ENCODE measurements around the gene ABCF2.
A peak's percentile ranks its signal among the peaks of the same experiment; 100 is the strongest.

ABCF2 gene

GRCh38 chr7:151192002-151192539 lies 34.9 kb downstream of the ABCF2 start:
- no peak for FAIRE-seq

GRCh38 chr7:151191544-151191943 lies 35.5 kb downstream of the ABCF2 start:
- no peak for FAIRE-seq

DNA sequence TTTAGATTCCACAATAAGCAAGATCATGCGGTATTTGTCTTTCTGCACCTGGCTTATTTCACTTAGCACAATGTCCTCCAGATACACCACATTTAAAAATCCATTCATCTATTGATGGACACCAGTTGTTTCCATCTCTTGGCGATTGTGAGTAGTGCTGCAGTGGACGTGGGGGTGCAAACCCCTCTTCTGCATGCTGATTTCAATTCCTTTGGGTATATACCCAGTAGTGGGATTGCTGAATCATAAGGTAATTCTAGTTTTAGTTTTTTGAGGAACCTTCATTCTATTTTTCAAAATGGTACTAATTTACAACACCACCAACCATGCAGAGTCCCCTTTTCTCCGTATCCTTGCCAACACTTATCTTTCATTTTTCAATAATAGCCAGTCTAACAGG lies 38.0 kb downstream of the ABCF2 start:
- FAIRE-seq: no peak

DNA sequence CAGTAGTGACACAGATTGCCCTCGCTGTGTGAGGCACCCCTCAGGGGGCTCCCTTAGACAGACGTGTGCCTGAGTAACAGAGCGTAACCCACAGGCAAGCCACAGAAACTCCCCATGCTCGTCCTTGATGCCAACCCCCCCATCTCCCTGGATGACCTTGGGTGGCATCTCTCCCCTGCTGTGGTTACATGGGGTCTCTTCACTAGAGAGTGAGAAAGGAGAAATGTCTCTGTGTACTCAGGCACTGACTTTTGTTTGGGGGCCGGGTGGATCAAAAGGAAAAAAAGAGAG lies 38.8 kb downstream of the ABCF2 start:
- no peak for FAIRE-seq

DNA sequence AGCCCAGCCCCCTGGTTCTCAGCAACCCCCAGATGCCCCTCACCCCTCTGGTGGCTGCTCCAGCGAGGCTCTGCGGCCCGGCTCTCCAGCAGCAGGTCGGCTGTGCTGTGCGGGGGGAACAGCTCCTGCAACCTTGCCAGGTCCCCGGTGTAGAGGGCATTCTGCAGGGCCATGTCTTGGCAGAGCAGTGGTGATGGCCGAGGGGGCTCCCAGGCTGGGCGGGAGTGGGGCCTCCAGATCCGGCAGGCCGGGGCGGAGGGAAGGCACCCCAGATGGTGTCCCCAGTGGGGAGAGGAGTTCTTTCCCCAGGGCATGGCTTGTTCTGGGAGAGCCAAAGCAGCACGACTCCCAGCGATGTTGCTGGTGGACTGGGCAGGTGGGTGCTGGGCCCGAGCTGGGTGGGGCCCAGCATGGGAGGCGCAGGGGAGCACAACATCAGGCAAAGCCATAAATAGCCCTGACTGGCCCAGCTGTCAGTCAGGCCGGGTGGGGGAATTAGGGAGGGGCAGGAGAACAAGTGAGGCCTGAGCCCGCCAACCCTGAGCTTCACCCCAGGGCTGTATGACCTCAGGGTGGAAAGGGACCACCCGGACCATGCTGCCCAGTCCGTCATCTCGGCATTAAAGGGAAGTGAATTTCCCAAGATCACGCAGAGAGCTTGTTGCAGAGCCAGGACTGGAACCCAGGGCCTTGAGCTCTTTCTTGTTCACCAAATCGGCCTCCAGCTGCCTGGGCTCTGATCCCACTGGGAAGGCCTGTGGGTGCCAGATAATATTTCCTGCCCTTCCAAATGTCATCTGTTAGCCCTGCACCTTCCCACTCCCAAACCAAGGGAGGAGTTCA lies 39.4 kb downstream of the ABCF2 start:
- FAIRE-seq: no peak

- FAIRE-seq: no peak
Measured at GRCh38 chr7:151186640-151187408, 40.2 kb downstream of the ABCF2 start, which contains the start of gene ASB10. TSS of gene ASB10 (minus strand) at chr7:151187250. CDS start at chr7:151187130, 120 bp downstream.

DNA sequence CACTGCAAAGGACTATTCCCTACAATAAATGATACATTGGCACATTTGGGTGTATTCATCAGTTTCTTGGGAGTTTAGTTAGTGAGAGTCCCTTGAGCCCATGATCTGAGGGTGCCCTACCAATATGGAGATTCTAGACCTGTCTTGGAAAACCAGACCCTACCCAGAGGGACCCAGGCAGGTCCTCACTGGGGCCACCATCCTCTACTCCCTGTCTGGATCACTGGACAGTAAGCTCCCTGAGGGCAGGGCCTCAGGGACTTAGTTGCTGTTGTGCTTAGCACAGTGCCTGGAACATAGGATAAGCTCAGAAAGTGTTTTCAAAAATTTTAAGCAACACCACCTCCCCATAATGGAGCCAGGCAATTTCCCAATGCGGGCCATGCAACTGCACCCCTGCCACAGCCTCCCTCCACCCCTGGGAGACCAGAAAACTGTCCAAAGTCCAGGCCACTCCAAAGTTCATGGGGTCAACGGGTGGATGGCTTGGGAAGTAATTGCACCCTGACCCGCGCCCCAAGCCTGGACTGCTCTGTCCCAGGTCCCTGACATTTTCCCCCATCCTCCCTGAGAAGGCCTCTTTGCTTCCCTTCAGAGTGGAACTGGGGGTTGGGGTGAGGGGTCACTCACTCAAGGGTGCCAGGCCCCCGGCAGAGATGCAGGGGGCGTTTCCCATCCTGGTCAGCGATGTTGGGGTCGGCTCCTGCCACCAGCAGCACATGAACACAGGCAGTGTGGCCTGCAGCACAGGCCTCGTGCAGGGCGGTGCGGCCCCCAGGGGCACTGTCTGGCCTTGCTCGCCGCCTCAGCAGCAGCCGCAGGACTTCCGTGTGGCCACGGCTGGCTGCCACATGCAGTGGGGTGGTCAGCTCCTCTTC lies 41.0 kb downstream of the ABCF2 start:
- no peak for FAIRE-seq

DNA sequence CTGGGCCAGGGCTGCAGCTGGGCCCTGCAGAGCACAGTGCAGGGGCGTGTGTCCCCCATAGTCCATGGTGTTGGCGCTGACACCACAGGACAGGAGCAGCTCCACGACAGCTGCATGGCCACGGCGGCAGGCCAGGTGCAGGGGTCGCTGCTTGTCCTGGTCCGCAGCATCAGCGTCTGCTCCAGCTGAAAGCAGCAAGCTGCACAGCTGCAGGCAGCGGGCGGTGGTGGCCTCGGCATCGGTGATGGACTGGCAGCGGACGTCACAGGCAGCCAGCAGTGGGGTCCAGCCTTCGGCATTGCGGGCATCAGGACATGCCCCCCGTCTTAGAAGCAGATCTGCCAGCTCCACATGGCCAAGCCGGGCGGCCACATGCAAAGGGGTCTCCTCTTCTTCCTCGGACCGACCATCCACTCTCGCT lies 46.0 kb downstream of the ABCF2 start:
- no peak for FAIRE-seq

DNA sequence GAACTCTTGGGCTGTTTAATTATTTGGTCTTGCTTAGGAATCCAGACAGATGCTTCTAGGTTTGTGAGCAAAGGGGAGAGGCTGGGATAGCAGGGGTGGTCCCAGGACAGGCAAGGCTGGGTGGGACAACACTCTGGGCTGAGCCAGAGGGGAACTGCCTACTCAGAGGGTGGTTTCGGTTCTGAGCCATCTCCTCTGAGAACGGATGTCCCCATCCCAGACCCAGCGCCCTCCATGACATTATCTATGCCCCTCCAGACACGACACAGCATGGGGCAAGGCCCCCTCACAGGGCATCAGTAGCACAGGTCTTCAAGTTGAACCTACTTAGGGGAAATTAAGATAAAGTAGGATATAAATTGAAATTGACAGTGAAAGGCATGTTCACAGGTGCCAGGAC lies 47.1 kb downstream of the ABCF2 start:
- no peak for FAIRE-seq

DNA sequence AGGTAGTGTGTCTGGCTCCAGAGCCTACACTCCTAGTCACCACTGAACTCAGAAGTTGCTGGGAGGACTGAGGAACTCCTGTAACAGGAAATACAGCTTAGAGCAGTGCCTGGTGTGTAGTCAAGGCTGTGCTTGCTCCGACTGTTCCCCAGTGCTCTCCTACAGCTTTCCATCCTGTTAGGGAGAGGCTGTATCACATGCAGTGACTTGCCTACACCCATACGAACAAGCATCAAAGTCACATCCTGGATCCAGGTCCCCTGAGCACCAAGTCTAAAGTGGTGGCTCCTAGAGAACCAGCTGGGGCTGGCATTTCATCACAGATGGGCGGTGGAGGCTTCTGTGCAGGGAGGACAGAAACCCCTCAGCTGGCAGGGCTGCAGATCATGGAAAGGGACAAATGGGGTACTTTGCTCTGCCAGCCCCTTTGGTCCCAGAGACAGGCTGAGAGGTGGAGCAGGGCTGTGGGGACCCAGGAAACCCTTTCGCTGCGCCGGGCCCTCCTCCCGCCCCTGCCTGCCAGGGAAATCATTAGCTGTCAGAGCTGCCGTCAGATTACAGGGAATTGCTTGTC lies 47.6 kb downstream of the ABCF2 start:
- no peak for FAIRE-seq

DNA sequence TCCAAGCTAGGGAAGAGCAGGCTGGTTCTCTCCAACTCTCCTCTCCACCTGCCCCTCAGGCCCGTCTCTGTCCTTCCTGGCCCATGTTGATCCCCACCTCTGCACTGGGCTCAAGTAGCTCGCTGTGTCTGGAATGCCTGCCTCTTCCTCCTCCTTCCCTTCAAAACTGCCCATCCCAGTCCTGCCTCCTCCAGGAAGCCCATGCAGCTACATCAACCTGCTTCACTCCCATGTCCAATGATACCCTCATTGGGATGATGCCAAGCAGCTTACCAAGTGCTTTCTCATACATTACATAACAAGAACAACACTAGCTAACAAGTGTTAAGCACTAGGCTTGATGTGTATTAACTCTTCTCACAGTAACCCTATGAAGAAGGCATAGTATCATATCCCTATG lies 48.2 kb downstream of the ABCF2 start:
- FAIRE-seq: no peak

DNA sequence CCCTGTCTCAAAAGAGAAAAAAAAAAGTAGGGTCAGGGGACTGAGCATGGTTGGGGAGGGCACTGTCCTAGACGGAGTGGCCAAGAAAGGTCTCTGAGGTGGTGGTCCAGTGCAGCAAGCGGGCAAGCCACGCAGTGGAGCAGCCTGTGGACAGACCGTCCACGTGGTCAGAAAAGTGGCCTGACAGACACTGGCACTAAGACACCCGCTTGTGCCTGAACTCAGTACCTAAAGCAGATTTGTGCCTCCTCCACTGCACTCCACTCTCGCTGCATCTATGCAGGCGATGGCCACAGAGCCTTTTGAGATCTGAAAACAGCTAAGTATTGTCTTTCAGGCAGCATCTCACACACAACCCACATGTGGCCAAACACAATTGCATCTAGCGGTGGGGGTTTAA lies 48.8 kb downstream of the ABCF2 start:
- FAIRE-seq: no peak

DNA sequence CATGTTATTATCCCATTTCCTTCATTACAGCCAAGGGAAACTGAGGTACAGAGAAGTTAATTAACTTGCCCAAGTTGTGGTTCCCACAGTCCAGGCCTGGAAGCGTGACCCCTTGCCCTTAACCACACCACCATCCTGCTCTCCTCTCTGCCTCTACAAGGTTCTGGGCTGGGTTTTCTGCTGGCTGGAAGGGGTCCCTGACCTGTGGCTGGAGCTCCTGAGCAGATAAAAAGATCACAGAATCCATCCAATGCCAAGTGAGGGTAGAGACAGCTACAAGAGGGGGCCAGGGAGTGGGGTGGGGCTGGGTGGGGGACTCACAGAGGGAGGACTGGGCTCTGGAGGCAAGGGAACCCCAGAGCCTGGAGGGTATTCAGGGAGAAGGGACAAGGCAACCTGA lies 49.7 kb downstream of the ABCF2 start:
- FAIRE-seq: no peak

- no peak for FAIRE-seq
Measured at GRCh38 chr7:151176401-151176800, 50.6 kb downstream of the ABCF2 start.

DNA sequence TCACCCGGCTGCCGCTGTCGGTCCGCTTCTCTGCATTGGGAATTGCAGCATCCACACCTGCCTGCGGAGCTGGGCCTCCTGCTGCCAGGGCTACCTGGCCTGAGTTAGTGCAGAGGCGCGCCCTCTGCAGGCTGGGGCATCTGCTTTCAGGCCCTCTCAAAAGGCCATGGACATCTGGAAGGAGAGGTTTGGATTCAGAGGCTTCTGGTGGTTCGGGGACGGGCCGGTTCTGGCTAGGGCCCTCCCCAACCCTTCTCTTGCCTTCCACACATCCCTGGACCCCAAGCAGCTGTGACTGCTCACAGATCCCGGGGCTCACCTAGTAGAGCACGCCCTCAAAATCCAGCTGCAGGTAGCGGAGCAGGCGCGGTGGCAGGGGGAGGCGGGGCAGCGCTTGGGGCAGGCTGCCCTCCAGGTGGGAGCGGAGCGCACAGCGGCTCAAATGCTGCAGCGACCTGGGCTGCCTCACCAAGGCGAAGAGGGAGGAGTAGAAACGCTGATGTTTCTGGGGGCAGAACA lies 51.2 kb downstream of the ABCF2 start:
- FAIRE-seq: no peak

DNA sequence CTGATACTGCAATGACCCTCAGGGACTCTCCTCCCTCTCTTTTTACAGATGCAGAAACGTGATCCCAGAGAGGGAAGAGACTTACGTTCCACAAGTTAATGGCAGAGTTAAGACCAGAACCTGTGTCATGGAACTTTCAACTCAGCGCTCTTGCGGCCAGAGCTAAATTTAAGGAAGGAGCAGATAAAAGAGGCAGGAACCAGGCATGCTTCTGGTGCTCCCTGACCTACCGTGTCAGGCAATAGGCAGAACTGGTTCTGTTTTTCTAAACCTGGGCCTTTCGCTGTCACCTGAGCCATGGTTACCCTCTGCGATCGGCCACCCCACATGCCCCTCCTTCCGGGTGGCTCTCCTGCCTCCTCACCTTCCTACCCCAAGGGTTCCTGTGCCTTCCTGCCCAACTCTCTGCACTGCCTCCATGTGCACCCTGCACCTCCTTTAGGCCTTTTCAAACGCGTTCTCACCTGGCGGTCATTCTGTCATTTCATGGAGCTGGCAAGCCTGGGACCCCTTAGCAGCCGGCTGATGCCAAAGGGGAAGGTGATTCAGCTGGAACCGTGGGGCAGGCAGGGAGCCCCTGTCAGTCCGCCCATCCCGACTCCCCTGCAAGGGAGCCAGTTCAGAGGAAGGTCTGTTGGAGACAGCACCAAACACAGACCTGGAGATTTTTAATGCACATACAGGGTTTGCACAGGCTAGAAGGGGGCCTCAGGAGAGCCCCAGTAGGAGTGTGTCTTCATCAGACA lies 51.8 kb downstream of the ABCF2 start:
- FAIRE-seq: no peak

GRCh38 chr7:151174246-151175046 lies 52.6 kb downstream of the ABCF2 start:
- FAIRE-seq: no peak

- FAIRE-seq: no peak
Measured at GRCh38 chr7:151173386-151174245, 53.4 kb downstream of the ABCF2 start.

DNA sequence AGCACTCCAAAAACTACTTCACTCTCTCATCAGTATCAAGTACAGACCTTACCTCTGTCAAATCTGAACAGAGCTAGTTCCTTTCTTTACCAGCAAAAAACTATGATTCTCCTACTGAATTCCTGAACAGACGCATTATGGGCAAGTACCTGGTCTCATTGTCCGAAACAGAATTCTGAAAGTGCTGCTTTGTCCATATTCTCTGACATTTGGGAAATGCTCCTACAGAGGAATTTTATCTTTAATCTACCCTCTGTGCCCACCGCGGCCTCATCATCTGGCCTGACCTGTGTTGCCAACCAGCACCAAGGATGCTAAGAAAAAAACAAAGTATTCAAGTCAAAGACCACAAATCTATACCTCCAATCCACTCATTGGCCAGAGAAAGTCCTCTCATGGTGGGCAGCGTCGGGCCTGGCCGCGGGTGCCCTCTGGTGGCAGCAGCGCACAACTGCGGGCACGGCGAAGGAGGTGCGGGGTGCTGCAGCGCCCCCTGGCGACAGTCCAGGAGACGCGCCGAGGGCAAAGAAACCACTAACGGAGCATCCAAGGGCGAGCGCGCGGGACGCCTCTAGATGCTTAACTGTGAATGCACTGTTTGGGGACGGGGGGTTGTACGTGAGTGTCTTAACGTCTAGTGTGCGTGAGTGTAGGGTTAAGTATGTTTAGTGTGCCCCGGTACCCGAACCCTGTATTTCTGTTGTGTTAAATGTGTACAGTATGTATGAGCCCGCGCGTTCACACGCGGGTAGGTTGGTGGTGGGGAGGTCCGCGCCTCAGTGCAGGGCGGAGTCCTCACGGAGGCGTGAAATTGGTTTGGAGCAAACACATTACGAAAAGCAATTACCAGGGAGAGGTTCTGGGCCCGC lies 54.5 kb downstream of the ABCF2 start:
- peak; percentile 84 for FAIRE-seq
